Rectal smooth muscle tissue (tissue), 1 donor: ENCODE data around the gene SF3A2.

Experiments used
- H3K27ac ChIP-seq: one replicate; pipeline ENCODE4 v1.7.0; 2013; ENCODE audit warnings: low read depth, low read length, inconsistent platforms
- H3K27me3 ChIP-seq: one replicate; pipeline ENCODE4 v1.7.0; 2013; ENCODE audit warnings: low read length; ENCODE audit not compliant: control insufficient read depth, insufficient read depth
- H3K36me3 ChIP-seq: one replicate; pipeline ENCODE4 v1.7.0; 2013; ENCODE audit warnings: low read length; ENCODE audit not compliant: control insufficient read depth, insufficient read depth
- H3K4me1 ChIP-seq: one replicate; pipeline ENCODE4 v1.7.0; 2013; ENCODE audit warnings: low read length; ENCODE audit not compliant: control insufficient read depth, insufficient read depth
- H3K4me3 ChIP-seq: one replicate; pipeline ENCODE4 v1.7.0; 2013; ENCODE audit warnings: low read length
- H3K9ac ChIP-seq: one replicate; pipeline ENCODE4 v1.7.0; 2013; ENCODE audit warnings: low read length

Gene SF3A2

GRCh38 chr19:2224754-2225349 is 11.8 kb upstream of the SF3A2 start:
- Histone ChIP-seq H3K4me3 (no peak overlapping the region), H3K4me1 (no peaks in the 10 kb centered on the region), H3K9ac (no peak overlapping the region), H3K36me3 (peaks cover 18% of the 10 kb centered on the region), H3K27me3 (no peaks in the 10 kb centered on the region), H3K27ac (no peak overlapping the region)

GRCh38 chr19:2225415-2226050 is 11.1 kb upstream of the SF3A2 start:
- Histone ChIP-seq H3K27me3 (no peaks in the 10 kb centered on the region), H3K4me1 (no peaks in the 10 kb centered on the region), H3K9ac (no peak overlapping the region), H3K27ac (no peak overlapping the region), H3K4me3 (no peak overlapping the region), H3K36me3 (peaks cover 17% of the 10 kb centered on the region)

DNA sequence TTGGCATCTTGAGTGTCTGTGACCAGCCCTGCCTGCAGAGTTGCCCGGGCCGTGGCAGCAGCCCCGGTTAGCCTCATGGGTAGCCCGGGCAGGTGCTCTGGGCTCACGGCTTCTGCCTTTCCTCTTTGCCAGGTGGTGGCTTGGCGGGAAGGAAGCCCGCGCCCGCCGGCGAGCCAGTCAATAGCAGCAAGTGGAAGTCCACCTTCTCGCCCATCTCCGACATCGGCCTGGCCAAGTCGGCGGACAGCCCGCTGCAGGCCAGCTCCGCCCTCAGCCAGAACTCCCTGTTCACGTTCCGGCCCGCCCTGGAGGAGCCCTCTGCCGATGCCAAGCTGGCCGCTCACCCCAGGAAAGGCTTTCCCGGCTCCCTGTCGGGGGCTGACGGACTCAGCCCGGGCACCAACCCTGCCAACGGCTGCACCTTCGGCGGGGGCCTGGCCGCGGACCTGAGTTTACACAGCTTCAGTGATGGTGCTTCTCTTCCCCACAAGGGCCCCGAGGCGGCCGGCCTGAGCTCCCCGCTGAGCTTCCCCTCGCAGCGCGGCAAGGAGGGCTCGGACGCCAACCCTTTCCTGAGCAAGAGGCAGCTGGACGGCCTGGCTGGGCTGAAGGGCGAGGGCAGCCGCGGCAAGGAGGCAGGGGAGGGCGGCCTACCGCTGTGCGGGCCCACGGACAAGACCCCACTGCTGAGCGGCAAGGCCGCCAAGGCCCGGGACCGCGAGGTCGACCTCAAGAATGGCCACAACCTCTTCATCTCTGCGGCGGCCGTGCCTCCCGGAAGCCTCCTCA is 10.4 kb upstream of the SF3A2 start:
- H3K27me3 ChIP-seq, result no peaks in the 10 kb centered on the region
- H3K4me3 ChIP-seq, result no peak overlapping the region
- no peaks in the 10 kb centered on the region for H3K4me1 ChIP-seq
- H3K27ac ChIP-seq, result no peak overlapping the region
- no peak overlapping the region for H3K9ac ChIP-seq
- H3K36me3 ChIP-seq, result peaks cover 15% of the 10 kb centered on the region

GRCh38 chr19:2226840-2227360 is 9.7 kb upstream of the SF3A2 start:
- Histone ChIP-seq H3K27ac (no peak overlapping the region), H3K4me3 (no peak overlapping the region), H3K4me1 (no peaks in the 10 kb centered on the region), H3K36me3 (peaks cover 15% of the 10 kb centered on the region), H3K27me3 (no peaks in the 10 kb centered on the region), H3K9ac (no peak overlapping the region)

GRCh38 chr19:2227415-2228156 is 9.0 kb upstream of the SF3A2 start:
- Histone ChIP-seq H3K4me1 (no peaks in the 10 kb centered on the region), H3K27ac (no peak overlapping the region), H3K36me3 (peaks cover 15% of the 10 kb centered on the region), H3K27me3 (no peaks in the 10 kb centered on the region), H3K9ac (no peak overlapping the region), H3K4me3 (no peak overlapping the region)

DNA sequence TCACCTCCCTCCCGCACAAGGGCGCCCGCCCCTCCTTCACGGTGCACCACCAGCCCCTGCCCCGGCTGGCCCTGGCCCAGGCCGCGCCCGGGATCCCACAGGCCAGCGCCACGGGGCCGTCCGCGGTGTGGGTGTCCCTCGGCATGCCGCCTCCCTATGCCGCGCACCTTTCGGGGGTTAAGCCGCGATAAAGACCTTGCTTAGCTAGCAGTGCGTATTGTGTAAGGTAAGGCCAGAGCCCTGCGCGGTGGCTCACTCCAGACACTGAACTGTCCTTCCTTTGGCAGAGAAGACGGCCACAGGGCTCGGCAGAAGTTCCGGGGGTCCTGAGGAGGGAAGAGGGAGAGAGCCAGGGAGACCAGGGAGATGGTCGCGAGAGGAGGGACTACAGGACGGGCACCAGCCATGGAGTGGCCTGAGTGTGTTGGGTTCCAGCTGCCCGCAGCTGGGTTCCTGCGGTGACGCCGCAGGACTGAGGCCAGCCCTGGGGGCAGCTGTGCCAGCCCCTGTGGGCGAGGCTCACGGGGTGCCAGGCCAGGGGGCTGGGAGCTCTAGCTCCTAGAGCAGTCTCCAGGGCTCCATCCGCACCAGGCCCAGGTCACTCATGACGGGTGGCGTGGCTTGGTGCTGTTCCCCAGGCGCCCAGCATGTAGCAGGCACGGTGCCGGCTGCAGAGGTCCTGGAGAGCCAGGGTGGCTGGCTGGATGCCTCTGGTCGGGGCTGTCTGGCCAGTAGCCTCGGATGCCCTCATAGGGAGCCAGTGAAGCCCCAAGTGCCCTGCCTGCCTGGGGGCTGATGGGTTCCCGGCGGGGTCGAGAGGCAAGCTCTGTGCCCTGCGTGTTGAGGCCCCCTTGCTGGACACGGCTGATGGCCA is 8.2 kb upstream of the SF3A2 start:
- no peaks in the 10 kb centered on the region for H3K27me3 ChIP-seq
- H3K4me1 ChIP-seq, result no peaks in the 10 kb centered on the region
- H3K9ac ChIP-seq, result no peak overlapping the region
- peaks cover 16% of the 10 kb centered on the region for H3K36me3 ChIP-seq
- H3K4me3 ChIP-seq, result no peak overlapping the region
- no peak overlapping the region for H3K27ac ChIP-seq

GRCh38 chr19:2229103-2230032 is 7.3 kb upstream of the SF3A2 start:
- no peak overlapping the region for H3K9ac ChIP-seq
- H3K27ac ChIP-seq, result no peak overlapping the region
- H3K27me3 ChIP-seq, result no peaks in the 10 kb centered on the region
- no peak overlapping the region for H3K4me3 ChIP-seq
- H3K4me1 ChIP-seq, result no peaks in the 10 kb centered on the region
- H3K36me3 ChIP-seq, result peaks cover 19% of the 10 kb centered on the region

GRCh38 chr19:2230033-2230531 is 6.5 kb upstream of the SF3A2 start:
- no peak overlapping the region for H3K4me3 ChIP-seq

DNA sequence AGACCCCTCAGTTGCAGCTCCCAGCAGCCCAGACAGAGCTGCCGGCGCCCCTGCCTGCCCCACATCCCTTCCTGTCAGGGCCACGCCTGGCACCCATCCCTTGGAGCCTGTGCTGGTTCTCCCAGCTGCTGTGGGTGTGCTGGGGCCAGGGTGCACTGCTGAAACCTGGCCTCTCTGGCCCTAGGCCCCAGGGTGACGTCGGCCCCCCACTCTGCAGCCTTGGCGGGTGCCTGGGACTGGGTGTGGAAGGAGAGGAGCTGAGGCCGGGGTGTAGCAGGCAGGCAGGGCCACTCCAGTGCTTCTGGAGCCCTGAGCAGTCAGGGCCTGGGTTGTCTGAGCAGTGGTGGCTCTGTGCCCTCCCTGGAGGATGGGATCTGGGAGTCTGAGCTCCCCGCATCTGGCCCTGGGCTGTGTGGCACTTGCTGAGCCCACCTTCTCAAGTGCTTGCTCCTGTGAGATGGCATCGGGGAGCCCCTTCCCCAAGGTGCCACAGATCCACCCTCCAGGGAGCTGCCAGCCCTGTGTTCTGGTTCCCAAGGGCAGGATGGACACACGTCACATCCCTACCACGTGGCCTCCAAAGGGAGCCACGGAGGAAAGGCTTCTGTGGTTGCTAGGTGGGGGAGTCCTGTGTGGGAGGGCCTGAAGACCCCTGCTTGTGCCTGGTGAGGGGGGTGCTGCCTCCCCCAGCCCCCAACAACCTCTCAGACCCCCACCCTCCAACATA is 5.7 kb upstream of the SF3A2 start:
- Histone ChIP-seq H3K4me3 (no peak overlapping the region), H3K4me1 (peaks cover 5% of the 10 kb centered on the region), H3K36me3 (peaks cover 13% of the 10 kb centered on the region), H3K27me3 (no peaks in the 10 kb centered on the region), H3K9ac (no peak overlapping the region), H3K27ac (no peak overlapping the region)

More at GRCh38 chr19:2230033-2230531, 6.5 kb upstream of the SF3A2 start:
- Histone ChIP-seq H3K9ac (no peak overlapping the region), H3K27ac (no peak overlapping the region), H3K27me3 (no peaks in the 10 kb centered on the region), H3K4me1 (peaks cover 2% of the 10 kb centered on the region), H3K36me3 (peaks cover 19% of the 10 kb centered on the region)

DNA sequence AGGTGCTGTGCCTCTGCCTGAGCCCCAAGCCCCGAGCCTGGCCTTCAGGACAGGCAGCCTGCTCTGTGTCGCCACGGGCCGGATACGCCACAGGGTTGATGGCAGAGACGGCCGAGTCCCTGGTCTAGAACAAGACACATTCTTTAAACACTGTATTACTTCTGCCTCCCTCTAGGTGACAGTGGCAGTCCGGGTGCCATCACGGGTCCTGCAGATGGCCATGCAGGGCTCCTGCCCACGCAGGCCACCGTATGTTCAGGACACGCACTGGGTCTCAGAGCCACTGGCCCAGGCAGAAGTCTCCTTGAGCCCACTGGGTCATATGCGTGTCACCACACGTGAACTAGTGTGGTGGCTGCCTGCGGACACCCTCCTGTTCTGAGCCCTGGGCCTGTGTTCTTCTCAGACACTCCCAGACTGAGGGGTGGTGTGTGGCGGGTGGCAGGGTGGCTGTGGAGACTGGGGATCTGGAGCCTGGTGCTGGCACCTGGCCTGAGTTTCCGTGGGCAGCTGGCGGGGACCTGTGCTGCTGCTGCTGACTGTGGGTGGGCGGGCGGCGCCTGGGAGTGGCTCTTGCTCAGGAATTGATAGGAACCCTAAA is 4.9 kb upstream of the SF3A2 start:
- H3K9ac ChIP-seq, result no peak overlapping the region
- H3K27ac ChIP-seq, result no peak overlapping the region
- H3K36me3 ChIP-seq, result peaks cover 9% of the 10 kb centered on the region
- H3K27me3 ChIP-seq, result no peaks in the 10 kb centered on the region
- no peak overlapping the region for H3K4me3 ChIP-seq
- peaks cover 5% of the 10 kb centered on the region for H3K4me1 ChIP-seq
